Right atrium auricular region (tissue), 2 donors: ENCODE results near the gene SIL1. TPM values are rescaled to one million over a fixed set of nuclear protein-coding genes. Genes with fewer than 3 reads are reported as not detected.

ENCODE experiments used
- DNase-seq: peaks from one replicate; pipeline ENCODE4 v3.0.0-alpha.2; 2019; ENCODE audit warnings: low spot score
- H3K27ac ChIP-seq, 2 donors: fragments of 200-600 bp; sonication (generic); 1 replicate in 1 of 2; 2 replicates in 1 of 2; pipeline ENCODE4 v1.5.1; 2016 to 2019
- H3K27me3 ChIP-seq, 2 donors: fragments of 200-600 bp; sonication (generic); one replicate each; pipeline versions ENCODE4 v1.5.1 to v1.6.0; 2017 to 2019
- H3K36me3 ChIP-seq: fragments of 200-600 bp; sonication (generic); one replicate; pipeline ENCODE4 v1.5.1; 2016
- H3K4me1 ChIP-seq, 2 donors: fragments of 200-600 bp; sonication (generic); one replicate each; pipeline versions ENCODE4 v1.5.1 to v1.6.0; 2017 to 2019
- H3K4me3 ChIP-seq, 2 donors: fragments of 200-600 bp; sonication (generic); 1 replicate in 1 of 2; 2 replicates in 1 of 2; pipeline ENCODE4 v1.5.1; 2017 to 2019; ENCODE audit warnings: mild to moderate bottlenecking in 1 of 2, moderate library complexity in 1 of 2
- H3K9me3 ChIP-seq, 2 donors: fragments of 200-600 bp; sonication (generic); one replicate each; pipeline ENCODE4 v1.5.1; 2019
- CTCF ChIP-seq, 2 donors: fragments of 200-600 bp; sonication (generic); IDR thresholded peaks; one replicate each; pipeline ENCODE4 v1.5.1; 2019; ENCODE audit warnings: antibody characterized with exemption in 2 of 2
- total RNA-seq, 2 donors: library from RNA; depleted of rRNA; stranded (reverse); fragments of >200 nt; gene quantifications; one replicate each; pipeline ENCODE4 v1.1.0, GENCODE V29; 2016

Gene SIL1
- total RNA-seq, 2 donors from 2014 or later = 32.7 to 41.3 TPM

DNA sequence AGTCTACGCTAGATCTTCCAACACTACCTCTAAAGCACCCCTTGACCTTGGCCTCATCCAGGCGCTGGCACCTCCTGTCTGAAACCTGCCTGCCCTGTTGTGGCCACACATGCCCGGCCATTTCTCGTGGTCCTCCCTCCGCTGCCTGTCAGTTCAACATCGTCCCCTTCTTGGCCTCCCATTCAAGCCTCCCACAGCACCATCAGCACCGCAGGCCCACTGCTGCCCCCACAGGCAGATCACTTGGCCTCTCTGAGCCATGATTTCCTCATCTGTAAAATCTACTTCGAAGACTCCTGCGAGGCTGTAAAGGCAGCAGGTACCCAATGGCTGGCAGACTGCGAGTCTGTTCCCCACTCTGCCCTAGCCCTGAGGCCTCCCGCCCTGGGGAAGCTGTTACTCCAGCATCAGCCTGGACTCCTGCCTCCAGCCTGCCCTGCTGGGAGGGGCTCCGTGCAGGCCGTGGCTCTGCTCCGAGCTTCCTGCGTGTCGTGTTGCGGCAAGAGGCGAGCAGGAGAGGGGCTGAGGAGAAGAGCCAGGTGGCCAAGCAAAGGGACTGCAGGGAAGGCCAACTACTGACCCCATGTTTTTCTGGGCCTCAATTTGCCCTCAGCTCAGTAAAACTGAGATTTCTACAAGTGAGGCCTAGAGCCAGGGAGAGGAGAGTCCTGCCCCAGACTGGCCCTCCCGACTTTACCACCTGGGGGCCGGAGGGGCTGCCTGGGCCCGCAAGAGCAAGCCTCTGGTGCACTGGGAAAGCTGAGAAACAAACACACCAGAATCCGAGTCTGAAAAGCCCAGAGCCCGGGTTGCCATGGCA is 252.5 kb downstream of the SIL1 start:
- Histone ChIP-seq H3K27ac (no peak overlapping the region), H3K27me3 (no peaks in the 10 kb centered on the region), H3K9me3 (no peaks in the 10 kb centered on the region), H3K4me1 (peaks cover 0 to 36% of the 10 kb centered on the region in 2 donors), H3K36me3 (peaks cover 7% of the 10 kb centered on the region), H3K4me3 (no peak overlapping the region)
- no peak for TF ChIP-seq CTCF (IDR thresholded peaks at IDR 0.05)
- no peak for DNase-seq

DNA sequence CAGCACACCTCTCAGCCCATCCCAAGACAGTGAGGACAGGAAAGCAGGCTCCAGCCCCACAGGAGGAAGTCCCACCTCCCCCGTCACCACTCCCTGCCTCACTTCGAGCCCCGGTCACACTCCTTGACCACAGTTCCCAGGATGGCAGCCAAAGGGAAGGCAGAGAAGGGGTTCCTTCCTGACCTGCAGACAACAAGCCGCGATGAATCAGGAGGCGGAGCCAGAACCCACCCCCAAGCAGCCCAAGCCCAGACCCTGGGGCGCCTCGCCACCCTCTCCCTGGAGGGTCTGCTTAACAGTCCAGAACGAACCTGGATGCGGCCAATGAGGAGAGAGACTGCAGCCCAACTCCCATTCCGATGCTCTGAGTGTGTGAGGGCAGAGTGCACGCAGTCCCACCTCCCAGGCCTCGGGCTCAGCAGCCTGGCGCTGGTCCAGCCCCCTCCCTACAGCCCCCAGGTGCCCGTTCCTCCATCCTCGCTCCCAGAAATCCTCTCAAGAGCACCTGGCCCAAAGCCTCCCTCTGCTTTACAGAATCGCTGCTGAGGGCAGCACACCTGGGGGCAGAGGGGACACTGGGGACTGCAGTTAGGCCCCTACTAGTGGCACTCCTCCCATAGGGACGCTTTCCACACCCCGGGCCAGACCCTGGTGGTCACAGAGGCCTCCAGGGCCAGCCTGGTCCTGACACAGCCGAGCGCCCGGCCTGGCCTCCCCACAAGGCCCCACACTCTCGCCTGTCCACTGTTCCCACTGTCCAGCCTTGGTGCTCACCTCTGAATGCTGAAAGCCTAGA is 253.4 kb downstream of the SIL1 start:
- no peak for TF ChIP-seq CTCF (IDR thresholded peaks at IDR 0.05)
- peaks cover 7% of the 10 kb centered on the region for H3K36me3 ChIP-seq
- no peak for DNase-seq
- no peaks in the 10 kb centered on the region for H3K27me3 ChIP-seq
- no peak overlapping the region for H3K4me3 ChIP-seq
- H3K4me1 ChIP-seq = peaks cover 0 to 27% of the 10 kb centered on the region in 2 donors
- no peaks in the 10 kb centered on the region for H3K9me3 ChIP-seq
- no peak overlapping the region for H3K27ac ChIP-seq

GRCh38 chr5:138943599-138944173 is 254.5 kb downstream of the SIL1 start:
- Histone ChIP-seq H3K27ac (no peak overlapping the region), H3K4me3 (no peak overlapping the region), H3K27me3 (no peaks in the 10 kb centered on the region), H3K4me1 (peaks cover 0 to 18% of the 10 kb centered on the region in 2 donors), H3K9me3 (no peaks in the 10 kb centered on the region), H3K36me3 (peaks cover 7% of the 10 kb centered on the region)
- no peak for DNase-seq
- no peak for TF ChIP-seq CTCF (IDR thresholded peaks at IDR 0.05)

- Histone ChIP-seq H3K4me1 (peaks cover 0 to 10% of the 10 kb centered on the region in 2 donors), H3K36me3 (peaks cover 6% of the 10 kb centered on the region), H3K27ac (no peak overlapping the region), H3K27me3 (no peaks in the 10 kb centered on the region), H3K9me3 (no peaks in the 10 kb centered on the region), H3K4me3 (no peak overlapping the region)
- TF ChIP-seq CTCF (IDR thresholded peaks at IDR 0.05) = no peak
- no peak for DNase-seq
These were observed 255.3 kb downstream of the SIL1 start for GRCh38 chr5:138942861-138943260.

DNA sequence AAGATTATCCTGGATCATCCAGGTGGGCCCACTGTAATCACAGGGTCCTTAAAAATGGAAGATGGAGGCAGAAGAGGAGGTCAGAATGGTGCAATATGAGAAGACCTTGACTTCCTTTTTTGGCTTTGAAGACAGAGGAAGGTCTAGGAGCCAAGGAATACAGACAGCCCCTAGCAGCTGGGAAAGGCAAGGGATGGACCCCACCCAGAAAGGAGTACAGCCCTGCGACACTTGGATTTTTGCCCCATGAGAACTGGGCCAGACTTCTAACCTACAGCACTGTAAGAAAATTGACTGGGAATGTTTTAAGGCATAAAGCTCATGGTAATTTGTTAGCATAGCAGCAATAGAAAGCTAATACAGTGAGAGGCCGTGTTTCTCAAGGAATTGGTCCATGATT is 256.1 kb downstream of the SIL1 start:
- H3K4me3 ChIP-seq = no peak overlapping the region
- H3K36me3 ChIP-seq = no peaks in the 10 kb centered on the region
- H3K27ac ChIP-seq = no peak overlapping the region
- H3K27me3 ChIP-seq = no peaks in the 10 kb centered on the region
- peaks cover 0 to 4% of the 10 kb centered on the region in 2 donors for H3K4me1 ChIP-seq
- no peaks in the 10 kb centered on the region for H3K9me3 ChIP-seq
- TF ChIP-seq CTCF (IDR thresholded peaks at IDR 0.05) = no peak
- no peak for DNase-seq
